Activated T-helper 1 cell treated with anti-CD3 and anti-CD28 coated beads, Interleukin-2, amount 50 U/mL, for 16 hours (primary cell): Measurements from ENCODE around the gene MAFF.
"Not testable (repeated sequence)": the region's sequence is repeated elsewhere in the genome, so short reads cannot be mapped to it uniquely, and the experiment has no call there.

ENCODE experiments used
- DNase-seq, 2 donors: peaks; one replicate each; pipeline ENCODE4 v3.0.0-alpha.2; 2020; ENCODE audit warnings: low read depth in 1 of 2, low spot score in 1 of 2

The MAFF gene

DNA sequence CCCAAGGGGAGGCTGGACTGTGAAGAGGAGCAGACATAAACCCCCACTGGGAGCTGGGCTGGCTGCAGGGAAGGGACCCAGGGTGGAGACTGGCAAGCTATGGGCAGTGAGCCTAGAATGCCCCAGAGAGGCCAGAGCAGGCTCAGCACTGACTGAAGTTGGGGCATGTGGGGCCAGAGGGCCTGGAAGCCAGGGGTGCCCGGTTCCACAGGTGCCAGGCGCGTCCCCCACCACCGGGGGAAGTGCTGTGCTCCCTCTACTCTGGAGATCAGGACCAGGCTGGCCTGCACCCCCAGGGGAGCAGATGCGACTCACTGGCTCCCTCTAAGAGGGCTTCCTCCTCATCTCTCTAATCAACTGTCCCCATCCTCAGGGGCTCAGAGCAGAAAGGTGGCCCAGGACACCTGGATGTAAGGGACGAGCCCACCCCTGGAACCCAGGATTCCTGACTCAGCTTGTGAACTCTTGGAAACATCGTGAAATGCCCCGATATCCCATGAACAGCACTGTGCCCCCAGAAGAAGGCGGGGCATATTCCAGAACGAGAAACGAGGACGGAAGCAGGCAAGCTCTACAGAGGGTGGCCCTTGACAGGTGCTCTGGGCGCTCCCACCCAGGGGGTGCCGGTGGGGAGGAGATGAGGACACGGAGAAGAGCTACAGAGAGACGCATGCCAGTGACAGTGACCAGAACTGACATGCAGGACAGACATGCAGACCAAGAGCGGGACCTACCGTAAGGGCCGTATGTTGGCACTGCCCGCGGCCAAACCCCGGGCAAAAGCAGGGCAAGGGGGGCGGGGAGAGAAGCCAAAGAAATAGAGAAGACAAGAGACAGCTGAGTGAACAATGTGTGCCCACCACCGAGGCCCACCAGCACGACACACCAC is 20.4 kb downstream of the MAFF start:
- no peak for DNase-seq

GRCh38 chr22:38222797-38223119 is 21.0 kb downstream of the MAFF start:
- no peak for DNase-seq

DNA sequence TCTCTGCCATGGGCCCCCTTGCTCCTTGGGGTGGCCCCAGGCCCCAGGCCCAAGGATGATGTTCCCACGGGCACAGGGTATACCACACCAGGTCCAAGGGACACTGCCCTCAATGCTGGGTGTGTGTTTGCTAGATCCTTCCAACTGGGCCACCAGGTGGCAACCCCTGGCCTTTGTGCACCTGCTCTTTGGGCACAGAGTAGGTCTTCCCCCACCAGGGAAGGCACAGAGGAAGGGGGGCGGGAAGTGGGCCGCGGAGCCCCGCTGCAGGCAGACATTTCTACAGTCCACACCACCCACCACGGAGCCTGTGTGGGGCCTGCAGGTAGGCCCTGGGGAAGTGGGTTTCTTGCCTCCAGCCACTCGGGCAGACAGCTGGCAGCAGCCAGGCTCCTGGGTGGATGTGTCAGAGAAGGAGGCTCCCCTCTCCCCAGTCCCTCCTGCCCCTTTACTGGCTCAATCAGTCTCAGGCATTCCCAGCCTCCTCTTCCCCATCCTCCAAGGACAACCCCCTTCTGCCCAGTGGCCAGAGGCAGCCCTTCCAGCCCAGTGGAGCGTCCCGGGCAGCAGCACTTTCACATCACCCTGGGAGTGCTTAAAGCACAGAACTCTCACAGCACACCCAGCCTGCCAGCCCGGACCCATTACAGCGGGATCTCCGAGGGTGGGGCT is 21.6 kb downstream of the MAFF start:
- no peak for DNase-seq

DNA sequence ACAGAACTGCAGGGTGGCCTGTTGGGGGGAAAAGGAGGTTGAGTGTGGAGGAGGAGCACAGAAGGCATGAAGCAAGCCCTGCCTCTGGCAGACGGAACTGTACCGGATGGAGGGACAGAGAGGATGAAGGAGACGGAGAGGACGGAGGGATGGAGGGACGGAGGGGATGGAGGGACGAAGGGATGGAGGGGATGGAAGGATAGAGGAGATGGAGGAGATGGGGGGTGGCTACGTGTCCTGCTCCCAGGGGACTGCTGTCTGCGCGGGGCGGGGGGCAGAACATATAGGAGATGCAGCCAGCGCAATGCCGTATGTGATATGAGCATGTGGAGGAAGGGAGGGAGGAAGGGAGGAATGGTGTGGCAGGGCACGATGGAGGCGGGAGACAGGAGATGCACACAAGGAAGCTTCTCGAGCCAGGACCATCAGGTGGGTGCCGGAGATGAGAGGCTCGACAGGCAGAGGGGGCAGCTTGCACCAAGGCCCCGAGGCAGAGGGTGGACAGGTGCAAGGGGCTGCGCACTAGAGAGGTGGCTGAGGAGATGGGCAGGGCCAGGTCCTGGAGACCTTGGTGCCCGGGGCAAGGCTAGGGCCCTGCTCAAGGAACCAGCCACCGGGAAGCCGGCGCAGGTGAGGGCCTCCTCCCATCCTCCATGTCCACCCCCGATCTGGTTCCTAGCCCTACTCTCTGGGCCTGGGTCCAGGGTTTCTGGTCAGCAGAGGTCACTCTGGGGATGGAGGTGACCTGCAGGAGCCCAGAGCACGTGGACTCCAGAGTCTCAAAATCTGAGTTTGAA is 25.3 kb downstream of the MAFF start:
- no peak for DNase-seq

DNA sequence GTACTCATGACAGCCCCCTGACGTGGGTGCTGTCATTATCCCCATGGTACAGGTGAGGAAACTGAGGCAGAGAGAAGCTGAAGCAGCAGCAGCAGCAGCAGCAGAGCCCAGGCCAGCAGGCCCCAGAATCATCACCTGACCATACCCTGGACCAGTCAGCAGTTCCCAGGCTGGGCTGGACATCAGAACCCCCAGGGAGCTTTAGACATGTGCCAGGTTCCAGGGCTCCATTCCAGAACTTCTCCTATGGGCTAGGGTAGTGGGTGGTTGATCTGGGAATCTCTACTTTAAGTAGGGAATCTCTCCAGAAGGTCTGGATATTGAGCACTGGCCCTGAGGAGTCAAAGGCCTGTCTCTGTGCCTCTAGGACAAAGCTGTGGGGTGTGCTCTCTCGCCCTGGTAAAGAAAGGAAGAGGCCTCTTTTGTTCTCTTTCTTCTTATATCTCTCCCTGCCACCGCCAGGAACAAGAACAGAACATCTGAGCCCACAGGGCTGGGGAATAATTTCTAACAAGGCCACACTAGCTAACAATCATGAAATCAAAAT is 26.6 kb downstream of the MAFF start:
- no peak for DNase-seq

GRCh38 chr22:38228873-38229740 is 27.3 kb downstream of the MAFF start:
- DNase-seq: no peak

- no peak for DNase-seq
These were observed 28.5 kb downstream of the MAFF start for GRCh38 chr22:38230108-38230825.

GRCh38 chr22:38230916-38231315 is 29.1 kb downstream of the MAFF start:
- no peak for DNase-seq

- DNase-seq: no peak
These were observed 30.4 kb downstream of the MAFF start for GRCh38 chr22:38232196-38232595.

DNA sequence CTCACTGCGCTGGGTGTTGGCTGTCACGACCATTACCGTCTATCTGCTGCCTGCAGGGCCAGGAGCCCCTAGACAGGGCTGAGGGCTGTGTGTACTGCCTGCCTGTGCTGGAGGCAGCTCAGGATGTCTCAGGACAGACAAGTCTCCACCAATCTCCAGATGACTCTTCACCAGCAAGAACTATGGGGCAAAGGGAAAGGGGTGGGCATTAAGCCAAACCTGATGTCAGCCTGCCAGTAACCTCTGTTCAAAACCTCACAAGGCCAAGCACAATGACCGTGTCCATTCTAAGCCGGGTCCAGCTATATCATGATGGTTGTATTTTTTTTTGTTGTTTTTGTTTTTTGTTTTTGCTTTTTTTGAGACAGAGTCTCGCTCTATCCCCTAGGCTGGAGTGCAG is 31.6 kb downstream of the MAFF start:
- no peak for DNase-seq

- DNase-seq: not testable (repeated sequence)
These were observed 32.1 kb downstream of the MAFF start for GRCh38 chr22:38233856-38234255.

DNA sequence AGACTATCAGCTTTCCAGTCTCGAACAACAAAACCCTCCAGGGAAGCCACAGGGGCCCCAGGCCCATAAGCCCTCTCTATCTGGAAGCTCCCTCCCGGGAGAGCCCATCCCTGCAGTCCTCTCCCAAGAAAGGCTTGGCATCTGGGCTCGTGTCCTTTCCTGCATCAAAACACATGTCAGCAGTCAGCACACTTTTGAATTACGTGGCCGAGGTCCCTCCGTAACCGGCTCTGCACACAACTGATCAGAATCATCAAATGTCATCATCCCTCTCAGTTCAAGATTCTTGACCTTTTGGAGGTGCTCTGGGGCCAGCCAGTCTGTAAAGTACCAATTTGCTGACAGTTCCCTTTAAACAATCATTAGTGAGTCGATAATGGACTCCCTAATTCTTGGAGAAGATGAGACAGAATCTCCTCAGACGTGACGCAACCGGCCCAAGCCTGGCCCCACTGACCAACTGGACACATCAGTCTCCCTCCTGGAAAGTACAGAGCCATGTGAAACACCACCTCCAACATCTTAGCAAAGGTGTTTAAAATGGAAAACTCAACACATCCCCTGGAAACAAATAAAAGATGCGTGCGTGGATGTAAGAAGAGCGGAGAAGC is 33.6 kb downstream of the MAFF start:
- DNase-seq: no peak

DNA sequence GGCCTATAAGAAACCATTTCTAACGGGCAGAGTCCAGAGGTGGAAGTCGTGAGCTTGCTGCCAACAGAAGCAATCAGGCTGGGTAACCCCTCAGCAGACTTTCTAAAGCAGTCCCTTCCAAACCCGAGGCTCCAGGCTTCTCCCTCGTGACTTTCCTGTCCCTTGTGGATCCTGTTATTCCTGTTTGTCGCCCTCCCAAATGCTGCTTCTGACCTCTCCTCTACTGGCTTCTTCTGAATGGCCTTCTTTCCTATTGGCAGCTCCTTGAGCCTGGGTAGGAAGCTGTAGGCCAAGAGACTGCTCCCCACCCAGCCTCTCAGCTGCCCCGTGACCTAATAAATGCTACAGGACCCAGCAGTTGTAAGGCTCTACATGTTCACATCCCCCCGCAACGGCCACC is 35.0 kb downstream of the MAFF start:
- DNase-seq: no peak

DNA sequence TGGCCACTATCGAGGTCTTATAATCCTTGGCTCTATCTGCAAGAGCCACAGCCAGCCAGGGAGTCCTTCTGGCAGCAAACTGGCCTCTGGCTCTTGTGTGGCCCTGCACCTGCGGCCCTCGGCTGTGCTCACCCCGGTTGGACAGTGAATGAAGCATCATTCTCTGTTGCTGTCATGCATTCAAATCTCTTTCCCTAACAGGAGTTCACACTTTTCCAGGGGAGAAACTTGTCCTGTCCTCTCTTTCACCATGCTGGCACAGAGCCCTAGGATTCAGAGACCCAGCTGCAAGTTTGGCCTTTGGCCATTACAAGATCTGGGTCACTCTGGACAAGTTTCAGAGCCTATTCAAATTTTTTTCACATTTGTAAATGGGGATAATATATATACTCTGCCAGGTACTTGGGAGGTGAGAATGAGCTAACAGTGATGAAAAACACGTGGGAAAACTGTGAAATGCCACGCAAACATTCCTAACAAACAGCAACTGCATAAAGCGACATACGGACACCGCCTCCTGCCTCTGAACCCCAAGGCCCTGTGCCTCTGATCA is 36.8 kb downstream of the MAFF start:
- no peak for DNase-seq

DNA sequence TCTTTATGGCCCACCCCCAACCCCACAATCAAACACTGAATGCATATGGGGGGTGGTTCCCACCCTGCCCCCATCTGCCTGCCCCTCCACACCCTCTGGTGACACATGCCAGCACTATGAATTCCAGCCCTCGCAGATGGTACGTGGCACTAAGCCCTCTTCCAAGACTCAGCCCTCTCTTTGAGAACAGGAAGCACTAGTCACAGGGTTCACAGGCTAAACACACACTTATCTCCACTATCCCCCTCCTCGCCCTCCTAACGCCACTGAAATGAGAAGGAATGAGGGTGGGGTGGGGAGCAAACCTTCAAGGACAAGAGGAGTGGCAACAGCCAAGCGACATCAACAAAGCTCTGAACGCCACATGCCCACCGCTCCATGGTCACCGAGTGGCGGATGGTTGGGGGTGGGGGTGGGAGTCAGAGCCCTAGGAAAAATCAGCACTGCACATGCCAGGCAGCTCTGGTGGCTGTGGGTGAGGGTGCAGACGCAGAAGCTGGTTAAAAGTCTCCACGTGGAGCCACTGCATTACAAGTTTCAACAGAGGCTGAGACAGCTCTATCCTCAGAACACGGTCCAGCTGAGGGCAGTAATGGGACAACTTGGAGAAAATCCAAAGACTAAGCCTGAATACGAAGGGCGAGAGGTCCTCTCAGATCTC is 37.4 kb downstream of the MAFF start:
- no peak for DNase-seq

GRCh38 chr22:38240734-38241252 is 39.0 kb downstream of the MAFF start:
- DNase-seq: no peak

DNA sequence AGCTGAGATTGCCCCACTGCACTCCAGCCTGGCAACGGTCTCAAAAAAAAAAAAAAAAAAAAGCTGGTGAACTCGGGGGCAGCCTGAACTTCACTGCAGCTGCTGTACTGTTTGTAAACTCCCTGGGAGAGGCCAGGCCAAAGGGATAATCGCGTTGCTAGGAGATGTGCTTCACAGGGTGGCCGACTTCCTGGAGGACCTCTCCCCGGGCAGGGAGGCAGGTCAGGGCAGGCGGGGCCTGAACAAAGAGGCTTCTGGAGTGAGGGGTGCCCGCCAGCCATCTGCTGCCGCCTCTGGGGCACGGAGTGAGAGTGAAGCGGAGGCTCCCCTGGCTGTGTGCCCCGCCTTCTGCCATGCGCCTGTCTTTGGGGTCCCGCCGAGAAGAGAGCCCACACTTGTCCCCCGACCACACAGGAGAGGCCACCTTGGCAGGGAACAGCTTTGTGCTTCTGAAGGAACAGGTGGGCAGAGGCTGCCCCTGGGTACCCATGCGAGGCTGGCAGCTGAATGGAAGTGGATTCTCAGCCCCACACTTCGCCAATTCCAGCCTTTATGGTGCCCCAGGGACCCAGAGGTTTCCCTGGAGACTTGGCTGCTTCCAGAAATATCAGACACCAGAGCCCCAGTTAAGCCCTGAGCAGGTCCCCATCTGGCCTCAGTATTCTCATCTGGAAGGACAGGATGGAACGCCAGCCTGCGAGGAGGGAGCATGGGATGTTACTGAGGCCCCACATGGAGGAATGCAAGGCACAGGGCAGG is 41.4 kb downstream of the MAFF start:
- DNase-seq: no peak

- DNase-seq: no peak
These were observed 42.3 kb downstream of the MAFF start for GRCh38 chr22:38244106-38244505.
